PC-9 (cell line): ENCODE measurements around the gene OR6X1. TPM values are rescaled to one million over a fixed set of nuclear protein-coding genes. Genes with fewer than 3 reads are reported as not detected.
"Not testable (repeated sequence)": the region's sequence is repeated elsewhere in the genome, so short reads cannot be mapped to it uniquely, and the experiment has no call there.

Source experiments
- BruUV-seq: library from RNA; stranded (reverse); fragments of 400-500 nt; replicated peaks from 2 replicates; lab custom pipeline; 2021; lab: Mats Ljungman, UMichigan
- CTCF ChIA-PET: fragments of 300-600 bp; sonication (Branson Sonifier 250); formaldehyde crosslinking; loops from one replicate; lab custom pipeline; 2022; ENCODE audit warnings: antibody characterized with exemption; lab: Charles Lee
- POLR2A ChIA-PET: fragments of 300-600 bp; sonication (Branson Sonifier 250); formaldehyde crosslinking; loops from one replicate; lab custom pipeline; 2022; ENCODE audit warnings: antibody characterized with exemption; ENCODE audit not compliant: unreplicated experiment; lab: Charles Lee
- DNase-seq, 2 experiments: peaks; one replicate each; pipeline versions ENCODE4 v3.0.0 to v3.0.0-alpha.2; 2015 to 2022; ENCODE audit warnings: mixed read lengths in 1 of 2
- H2AFZ ChIP-seq: fragments of 200-600 bp; sonication (generic); 2 replicates; pipeline ENCODE4 v1.8.1; 2017; ENCODE audit warnings: antibody characterized with exemption
- H3F3A ChIP-seq: fragments of 200-600 bp; sonication (generic); 2 replicates; pipeline ENCODE4 v1.8.1; 2017; ENCODE audit warnings: antibody characterized with exemption, mild to moderate bottlenecking, low read depth; ENCODE audit not compliant: insufficient read depth
- H3K27ac ChIP-seq: fragments of 200-600 bp; sonication (generic); 2 replicates; pipeline ENCODE4 v1.6.1; 2016; ENCODE audit warnings: mixed run types
- H3K27me3 ChIP-seq: fragments of 200-600 bp; sonication (generic); 2 replicates; pipeline ENCODE4 v1.6.1; 2016; ENCODE audit warnings: low read depth, mixed run types; ENCODE audit not compliant: insufficient read depth
- H3K36me3 ChIP-seq: fragments of 200-600 bp; sonication (generic); 2 replicates; pipeline ENCODE4 v1.6.1; 2016; ENCODE audit warnings: low read depth, mixed run types
- H3K4me1 ChIP-seq: fragments of 200-600 bp; sonication (generic); replicated peaks from 2 replicates; pipeline ENCODE4 v1.6.1; 2016; ENCODE audit warnings: mixed run types; ENCODE audit not compliant: insufficient read depth
- H3K4me2 ChIP-seq: fragments of 200-600 bp; sonication (generic); 2 replicates; pipeline ENCODE4 v1.6.1; 2017; ENCODE audit warnings: mixed run types
- H3K4me3 ChIP-seq: fragments of 200-600 bp; sonication (generic); 2 replicates; pipeline ENCODE4 v1.6.1; 2016; ENCODE audit warnings: mixed run types
- H3K79me2 ChIP-seq: fragments of 200-600 bp; sonication (generic); 2 replicates; pipeline ENCODE4 v1.6.1; 2017; ENCODE audit warnings: low read depth, mixed run types
- H3K9me2 ChIP-seq: fragments of 200-600 bp; sonication (generic); 2 replicates; pipeline ENCODE4 v1.8.1; 2017; ENCODE audit warnings: mild to moderate bottlenecking; ENCODE audit not compliant: insufficient read depth
- H3K9me3 ChIP-seq: fragments of 200-600 bp; sonication (generic); 2 replicates; pipeline ENCODE4 v1.8.1; 2016; ENCODE audit warnings: low read depth; ENCODE audit not compliant: insufficient read depth
- H4K20me1 ChIP-seq: fragments of 200-600 bp; sonication (generic); 2 replicates; pipeline ENCODE4 v1.8.1; 2017; ENCODE audit not compliant: insufficient read depth
- EZH2 ChIP-seq: fragments of 200-600 bp; sonication (generic); IDR thresholded peaks from 2 replicates; pipeline ENCODE4 v1.8.0; 2017; ENCODE audit warnings: antibody characterized with exemption, low read depth
- intact Hi-C: fragments of 100-400 bp; cut with micrococcal nuclease; formaldehyde crosslinking; loops from one replicate; pipeline ENCODE4 v1.10.0; 2022; ENCODE audit not compliant: unreplicated experiment
- total RNA-seq: library from RNA; stranded (reverse); gene quantifications from 2 replicates; pipeline ENCODE4 v1.2.3, GENCODE V29; 2021
- TF ChIP-seq, protein P1 (sequence below): fragments of 200-600 bp; sonication (generic); conservative IDR thresholded peaks from 2 replicates; pipeline ENCODE4 v1.6.1; 2017; ENCODE audit warnings: mixed run types, antibody characterized with exemption, mild to moderate bottlenecking, moderate library complexity

Gene OR6X1
- total RNA-seq, 1 experiment from 2014 or later = not detected

DNA sequence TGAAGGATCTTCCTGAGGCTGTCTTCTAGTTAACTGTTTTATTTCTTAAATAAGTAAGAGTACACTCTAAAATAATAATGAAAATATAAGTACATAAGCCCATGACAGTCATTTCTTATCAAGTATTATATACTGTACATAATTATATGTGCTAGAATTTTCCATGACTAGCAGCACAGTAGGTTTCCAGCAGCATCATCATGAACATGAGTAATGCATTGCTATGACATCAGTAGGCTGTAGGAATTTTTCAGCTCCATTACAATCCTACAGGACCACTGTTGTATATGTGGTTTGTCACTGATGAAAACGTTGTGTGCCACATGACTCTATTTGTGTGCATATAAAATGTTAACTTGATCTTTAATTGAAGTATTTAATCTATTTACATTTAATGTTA lies 34.9 kb downstream of the OR6X1 start:
- intact Hi-C loops = no loop called here
- no TSS peak for BruUV-seq
- ChIA-PET CTCF (interaction anchor here (0.6 kb wide), 1 partner anchor 1214 kb away, joined by 3 read pairs; no protein-coding TSS in a partner anchor), POLR2A (interaction anchor here (0.5 kb wide), 1 partner anchor 222 kb away, joined by 3 read pairs; no protein-coding TSS in a partner anchor)
- Histone ChIP-seq H4K20me1 (no peaks in the 10 kb centered on the region), H3K4me3 (no peak overlapping the region), H3K27me3 (peaks cover 29% of the 10 kb centered on the region), H2AFZ (no peak overlapping the region), H3F3A (no peaks in the 10 kb centered on the region), H3K4me1 (no peaks in the 10 kb centered on the region), H3K9me2 (no peaks in the 10 kb centered on the region), H3K9me3 (no peaks in the 10 kb centered on the region), H3K27ac (no peak overlapping the region), H3K79me2 (no peaks in the 10 kb centered on the region), H3K36me3 (no peaks in the 10 kb centered on the region), H3K4me2 (no peak overlapping the region)
- no peak for TF ChIP-seq EZH2
- TF ChIP-seq, protein P1, sequence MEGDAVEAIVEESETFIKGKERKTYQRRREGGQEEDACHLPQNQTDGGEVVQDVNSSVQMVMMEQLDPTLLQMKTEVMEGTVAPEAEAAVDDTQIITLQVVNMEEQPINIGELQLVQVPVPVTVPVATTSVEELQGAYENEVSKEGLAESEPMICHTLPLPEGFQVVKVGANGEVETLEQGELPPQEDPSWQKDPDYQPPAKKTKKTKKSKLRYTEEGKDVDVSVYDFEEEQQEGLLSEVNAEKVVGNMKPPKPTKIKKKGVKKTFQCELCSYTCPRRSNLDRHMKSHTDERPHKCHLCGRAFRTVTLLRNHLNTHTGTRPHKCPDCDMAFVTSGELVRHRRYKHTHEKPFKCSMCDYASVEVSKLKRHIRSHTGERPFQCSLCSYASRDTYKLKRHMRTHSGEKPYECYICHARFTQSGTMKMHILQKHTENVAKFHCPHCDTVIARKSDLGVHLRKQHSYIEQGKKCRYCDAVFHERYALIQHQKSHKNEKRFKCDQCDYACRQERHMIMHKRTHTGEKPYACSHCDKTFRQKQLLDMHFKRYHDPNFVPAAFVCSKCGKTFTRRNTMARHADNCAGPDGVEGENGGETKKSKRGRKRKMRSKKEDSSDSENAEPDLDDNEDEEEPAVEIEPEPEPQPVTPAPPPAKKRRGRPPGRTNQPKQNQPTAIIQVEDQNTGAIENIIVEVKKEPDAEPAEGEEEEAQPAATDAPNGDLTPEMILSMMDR = no peak
- DNase-seq = no peak

- Histone ChIP-seq H3K9me3 (no peaks in the 10 kb centered on the region), H3K27ac (no peak overlapping the region), H3K4me2 (no peak overlapping the region), H4K20me1 (no peaks in the 10 kb centered on the region), H3F3A (no peaks in the 10 kb centered on the region), H3K36me3 (no peaks in the 10 kb centered on the region), H3K9me2 (no peaks in the 10 kb centered on the region; the same call in 1 of the 2 replicates), H3K79me2 (no peaks in the 10 kb centered on the region), H3K27me3 (peaks cover 35% of the 10 kb centered on the region), H2AFZ (no peak overlapping the region), H3K4me1 (no peaks in the 10 kb centered on the region), H3K4me3 (no peak overlapping the region)
- intact Hi-C loops = no loop called here
- CTCF ChIA-PET = no interaction called here
- no peak for DNase-seq
- TF ChIP-seq, protein P1 = no peak
- TF ChIP-seq EZH2 = no peak
- POLR2A ChIA-PET = no interaction called here
- BruUV-seq = no TSS peak
Measured at GRCh38 chr11:123718469-123718868, 35.8 kb downstream of the OR6X1 start.

DNA sequence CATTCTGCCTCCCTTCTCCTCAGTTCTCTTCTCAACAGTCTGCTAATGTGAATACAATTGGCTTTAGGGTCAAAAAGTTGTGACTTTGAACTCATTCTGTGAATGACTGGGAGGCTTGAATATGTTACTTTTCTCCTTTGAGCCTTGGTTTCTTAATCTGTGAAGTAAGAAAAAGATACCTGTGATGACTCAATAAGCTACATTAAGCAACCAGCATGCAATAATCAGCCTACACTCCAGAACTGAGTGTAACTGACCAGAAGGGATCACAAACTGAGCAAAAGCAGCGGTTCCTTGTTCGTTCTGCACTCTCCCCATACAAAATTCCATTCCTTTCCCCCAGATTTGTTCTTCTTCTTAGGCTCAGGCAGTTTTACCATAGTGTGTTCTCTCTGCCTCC lies 36.3 kb downstream of the OR6X1 start:
- Histone ChIP-seq H3K9me3 (no peaks in the 10 kb centered on the region), H3K4me3 (no peak overlapping the region), H3K4me2 (no peak overlapping the region), H3K4me1 (no peaks in the 10 kb centered on the region), H3K36me3 (no peaks in the 10 kb centered on the region), H3K27me3 (peaks cover 35% of the 10 kb centered on the region), H3K79me2 (no peaks in the 10 kb centered on the region), H2AFZ (no peak overlapping the region), H3K9me2 (no peaks in the 10 kb centered on the region; the same call in 1 of the 2 replicates), H3F3A (no peaks in the 10 kb centered on the region), H4K20me1 (no peaks in the 10 kb centered on the region), H3K27ac (no peak overlapping the region)
- ChIA-PET CTCF (no interaction called here), POLR2A (no interaction called here)
- DNase-seq = no peak
- TF ChIP-seq, protein P1 = no peak
- TF ChIP-seq EZH2 = no peak
- BruUV-seq = no TSS peak
- intact Hi-C loops = no loop called here

- H2AFZ ChIP-seq, H3K4me2 ChIP-seq, H3K9me2 ChIP-seq, H3K4me3 ChIP-seq, BruUV-seq, H3K9me3 ChIP-seq, DNase-seq, POLR2A ChIA-PET, H4K20me1 ChIP-seq, H3K36me3 ChIP-seq, intact Hi-C loops, H3K27ac ChIP-seq, H3F3A ChIP-seq, H3K4me1 ChIP-seq, H3K79me2 ChIP-seq, CTCF ChIA-PET: not testable (repeated sequence)
- peaks cover 40% of the 10 kb centered on the region for H3K27me3 ChIP-seq
Measured at GRCh38 chr11:123712627-123713026, 41.7 kb downstream of the OR6X1 start.
